Non-pigmented ciliary epithelial cell (primary cell): ENCODE data around the gene ROPN1.

ENCODE experiments used
- DNase-seq: peaks from one replicate; pipeline ENCODE4 v3.0.0-alpha.2; 2010; ENCODE audit warnings: low read depth

Gene ROPN1

GRCh38 chr3:123948449-123948848, 43.5 kb downstream of the ROPN1 start:
- no peak for DNase-seq

- no peak for DNase-seq
These were observed 44.4 kb downstream of the ROPN1 start for GRCh38 chr3:123947482-123947881.

DNA sequence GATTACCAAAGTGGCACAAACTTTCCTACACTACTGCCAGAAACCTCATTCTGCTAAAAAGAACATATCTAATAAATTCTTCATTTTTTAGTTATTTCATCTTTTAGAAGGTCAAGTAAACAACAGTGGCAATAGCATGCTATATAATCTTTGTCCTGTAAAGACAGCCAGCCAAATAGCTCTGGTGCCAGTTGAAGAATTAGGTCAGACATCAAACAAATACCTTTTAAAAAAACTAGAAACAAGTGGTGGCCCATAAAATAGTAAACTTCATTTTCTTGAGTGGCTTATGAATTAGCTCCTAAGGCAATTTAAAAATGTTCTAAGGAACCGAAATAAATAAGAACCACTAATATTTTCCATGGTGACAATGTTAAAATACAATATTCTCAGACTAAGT, 50.4 kb downstream of the ROPN1 start:
- no peak for DNase-seq

- DNase-seq: no peak
These were observed 50.8 kb downstream of the ROPN1 start for GRCh38 chr3:123941121-123941520.

DNA sequence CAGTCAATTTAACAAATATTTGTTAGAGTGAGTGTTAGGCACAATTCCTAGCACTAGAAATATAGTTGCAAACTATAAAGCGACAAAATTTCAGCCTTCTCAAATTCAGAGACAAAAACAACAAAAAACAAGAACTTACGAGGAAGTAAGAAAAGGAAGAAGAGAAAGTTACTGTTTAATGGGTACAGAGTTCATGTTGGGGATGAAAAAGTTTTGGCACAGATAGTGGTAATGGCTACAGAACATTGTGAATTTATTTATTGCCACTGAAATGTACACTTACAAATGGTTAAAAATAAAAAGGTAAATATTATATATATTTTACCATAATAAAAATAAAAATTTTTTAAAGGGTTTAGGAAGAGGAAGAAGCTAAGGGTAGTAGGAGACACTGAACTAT, 52.2 kb downstream of the ROPN1 start:
- DNase-seq: no peak

DNA sequence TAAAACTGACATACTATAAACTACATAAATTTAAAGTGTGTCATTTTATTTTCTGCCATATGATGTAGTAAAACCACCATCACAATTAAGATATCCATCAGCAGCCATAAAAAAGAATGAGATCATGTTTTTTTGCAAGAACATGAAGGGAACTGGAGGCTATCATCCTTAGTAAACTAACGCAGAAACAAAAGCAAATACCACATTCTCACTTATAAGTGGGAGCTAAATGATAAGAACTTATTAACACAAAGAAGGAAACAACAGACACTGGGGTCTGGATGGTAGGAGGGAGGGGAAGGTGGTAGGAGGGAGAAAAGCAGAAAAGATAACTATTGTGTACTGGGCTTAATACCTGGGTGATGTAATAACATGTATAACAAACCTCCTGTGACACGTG, 55.5 kb downstream of the ROPN1 start:
- no peak for DNase-seq

GRCh38 chr3:123935830-123936229, 56.1 kb downstream of the ROPN1 start:
- no peak for DNase-seq

GRCh38 chr3:123934250-123934649, 57.7 kb downstream of the ROPN1 start:
- no peak for DNase-seq

DNA sequence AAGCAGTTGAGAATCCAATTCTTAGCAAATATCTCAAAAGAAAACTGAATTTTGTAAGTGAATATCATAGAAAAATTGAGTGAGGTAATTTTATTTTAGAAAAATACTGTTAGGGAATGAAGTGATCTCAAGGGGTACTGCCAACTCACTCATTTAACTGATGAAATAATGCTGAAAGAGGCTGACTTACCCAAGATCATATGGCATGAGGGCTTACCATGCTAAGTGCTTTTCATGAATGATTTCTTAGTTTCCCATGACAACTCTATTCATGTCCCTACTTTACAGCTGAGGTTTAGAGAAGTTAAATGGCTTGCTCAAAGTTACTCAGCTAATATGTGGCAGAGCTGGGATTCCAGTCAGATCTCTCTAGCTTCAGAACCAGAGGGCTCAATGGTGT, 61.5 kb downstream of the ROPN1 start:
- no peak for DNase-seq

DNA sequence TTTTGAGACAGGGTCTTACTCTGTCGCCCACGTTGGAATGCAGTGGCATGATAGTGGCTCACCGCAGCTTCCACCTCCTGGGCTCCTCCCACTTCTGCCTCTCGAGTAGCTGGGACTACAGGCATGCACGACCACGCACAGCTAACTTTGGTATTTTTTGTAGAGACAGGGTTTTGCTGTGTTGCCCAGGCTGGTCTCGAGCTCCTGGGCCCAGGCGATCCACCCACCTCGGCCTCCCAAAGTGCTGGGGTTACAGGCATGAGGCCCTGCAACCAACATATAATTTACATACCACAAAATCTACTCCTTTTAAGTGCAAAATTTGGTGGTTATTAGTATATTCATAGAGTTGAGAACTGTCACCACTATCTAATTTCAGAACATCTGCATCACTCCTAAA, 62.6 kb downstream of the ROPN1 start:
- DNase-seq: no peak

- DNase-seq: no peak
These were observed 65.5 kb downstream of the ROPN1 start for GRCh38 chr3:123926396-123926795.

DNA sequence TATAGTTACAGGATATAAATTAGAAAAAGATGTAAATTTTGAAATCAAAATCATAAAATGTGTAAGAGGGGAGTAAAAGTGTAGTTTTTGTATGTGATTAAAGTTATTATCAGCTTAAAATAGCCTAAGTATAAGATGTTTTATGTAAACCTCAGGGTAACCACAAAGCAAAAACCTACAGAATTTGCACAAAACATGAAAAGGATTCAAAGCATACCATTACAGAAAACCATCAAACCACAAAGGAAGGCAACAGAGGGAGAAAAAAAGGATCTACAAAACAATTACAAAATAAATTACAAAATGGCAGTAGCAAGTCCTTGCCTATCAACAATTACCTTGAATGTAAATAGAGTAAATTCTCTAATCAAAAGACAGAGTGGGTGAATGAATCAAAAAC, 71.1 kb downstream of the ROPN1 start:
- no peak for DNase-seq

DNA sequence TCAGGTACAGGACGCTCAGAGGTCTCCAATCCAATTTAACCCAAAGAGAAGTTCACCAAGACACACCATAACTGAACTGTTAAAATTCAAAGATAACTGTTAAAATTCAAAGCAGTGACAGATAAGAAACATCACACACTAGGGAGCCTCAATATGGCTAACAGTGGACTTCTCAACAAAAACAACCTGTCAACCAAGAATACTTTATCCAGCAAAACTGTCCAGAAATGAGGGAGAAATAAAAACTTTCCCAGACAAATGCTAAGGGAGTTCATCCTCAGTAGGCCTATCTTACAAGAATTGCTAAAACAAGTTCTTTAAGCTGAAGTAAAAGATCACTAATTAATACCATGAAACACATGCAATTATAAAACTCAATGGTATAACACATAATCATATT, 71.5 kb downstream of the ROPN1 start:
- no peak for DNase-seq

- no peak for DNase-seq
These were observed 72.6 kb downstream of the ROPN1 start for GRCh38 chr3:123919353-123919752.
